NCI-H1694 (cell line): Measurements from ENCODE around the gene EHMT2.
"Not testable (repeated sequence)": the region's sequence is repeated elsewhere in the genome, so short reads cannot be mapped to it uniquely, and the experiment has no call there.

Experiments used
- DNase-seq: peaks from one replicate; lab custom pipeline; 2025; lab: John Stamatoyannopoulos, UW

Gene EHMT2

GRCh38 chr6:31838114-31838553, 59.4 kb downstream of the EHMT2 start:
- DNase-seq = not testable (repeated sequence)

GRCh38 chr6:31837369-31838113, 60.0 kb downstream of the EHMT2 start:
- DNase-seq = no peak

- DNase-seq = no peak
Measured at GRCh38 chr6:31836474-31837368, 60.8 kb downstream of the EHMT2 start.

DNA sequence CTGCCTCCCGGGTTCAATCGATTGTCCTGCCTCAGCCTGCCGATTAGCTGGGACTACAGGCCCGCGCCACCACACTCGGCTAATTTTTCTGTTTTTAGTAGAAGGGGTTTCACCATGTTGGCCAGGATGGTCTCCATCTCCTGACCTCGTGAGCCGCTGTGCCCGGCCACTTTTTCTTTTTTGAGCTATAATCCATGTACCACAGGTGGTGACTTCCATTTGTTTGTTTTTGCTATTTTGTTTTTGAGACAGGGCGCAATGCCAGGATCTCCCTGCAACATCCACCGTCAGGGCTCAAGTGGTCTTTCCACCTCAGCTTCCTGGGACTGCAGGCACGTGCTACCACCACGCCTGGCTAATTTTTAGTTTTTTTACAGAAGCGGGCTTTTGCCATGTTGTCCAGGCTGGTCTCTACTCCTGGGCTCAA, 61.4 kb downstream of the EHMT2 start:
- no peak for DNase-seq

DNA sequence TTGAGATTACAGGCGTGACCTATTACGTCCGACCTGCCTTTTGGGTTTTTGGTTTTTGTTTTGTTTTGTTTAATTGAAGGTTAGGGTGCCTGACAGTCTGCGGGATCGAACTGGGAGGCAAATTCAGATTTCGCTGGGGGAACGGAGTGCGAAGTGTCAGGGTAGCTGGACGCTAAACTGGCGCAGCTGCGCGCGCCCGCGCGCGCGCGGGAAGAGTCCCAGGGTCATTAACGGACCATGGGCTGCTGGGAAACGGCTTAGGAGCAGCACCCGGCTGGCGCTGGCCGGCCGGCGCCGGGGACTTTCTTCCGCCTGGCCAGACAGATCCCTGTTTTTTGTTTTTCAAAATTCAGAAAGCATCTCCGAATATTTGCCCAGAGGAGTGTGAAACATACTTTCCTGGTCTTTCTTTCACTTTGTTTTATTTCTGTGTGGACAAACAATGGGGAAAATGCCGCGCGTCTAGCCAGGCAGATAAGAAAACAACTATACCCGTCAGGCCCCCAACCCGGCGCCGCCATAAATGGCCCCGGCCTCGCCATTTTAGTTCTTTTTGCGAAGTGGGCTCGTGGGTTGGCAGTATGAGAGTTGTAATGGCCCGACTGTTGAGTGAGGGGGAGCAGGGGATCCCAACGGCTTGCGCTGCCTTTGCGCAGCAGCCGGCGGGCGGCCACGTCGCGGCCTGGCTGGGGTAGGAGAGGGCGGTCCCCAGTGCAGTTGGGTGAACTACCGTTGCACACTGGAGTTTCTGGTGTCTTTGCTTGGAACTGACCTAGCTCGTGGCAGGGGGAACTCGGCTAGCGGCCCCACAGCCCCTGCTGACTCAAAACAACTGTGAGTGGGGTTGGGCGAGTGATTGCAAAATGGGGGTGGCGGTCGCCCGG, 62.9 kb downstream of the EHMT2 start:
- DNase-seq = peak; percentile 57

- no peak for DNase-seq
Measured at GRCh38 chr6:31831350-31832215, 65.9 kb downstream of the EHMT2 start.

DNA sequence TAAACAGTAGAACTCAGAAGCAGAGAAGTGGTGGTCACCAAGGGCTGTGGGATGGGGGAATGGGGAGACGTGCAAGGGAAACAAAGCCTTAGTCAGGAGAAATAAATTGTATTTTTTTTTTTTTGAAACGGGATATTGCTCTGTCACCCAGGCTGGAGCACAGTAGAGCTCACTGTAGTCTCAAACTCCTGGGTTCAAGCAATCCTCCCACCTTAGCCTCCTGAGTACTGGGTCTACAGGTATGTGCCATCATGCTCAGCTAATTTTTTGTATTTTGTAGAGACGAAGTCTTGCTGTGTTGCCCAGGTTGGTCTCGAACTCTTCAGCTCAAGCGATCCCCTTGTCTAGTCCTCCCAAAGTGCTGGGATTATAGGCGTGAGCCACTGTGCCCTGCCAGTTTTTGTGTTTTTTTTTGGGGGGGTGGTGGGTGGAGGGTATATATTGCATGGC, 66.6 kb downstream of the EHMT2 start:
- DNase-seq = no peak
